Endothelial cell of umbilical vein (primary cell): ENCODE data around the gene CCDC182. TPM values are rescaled to one million over a fixed set of nuclear protein-coding genes. Genes with fewer than 3 reads are reported as not detected.

Experiments used
- BruUV-seq: library from RNA; stranded (reverse); fragments of 400-500 nt; replicated peaks from 2 replicates; lab custom pipeline; 2021; lab: Mats Ljungman, UMichigan
- CTCF ChIA-PET: fragments of 300-600, 350-600 bp; sonication (Branson Sonifier 250); formaldehyde crosslinking; loops from one replicate; lab custom pipeline; 2021; ENCODE audit warnings: antibody characterized with exemption, inconsistent platforms; lab: Charles Lee
- POLR2A ChIA-PET: fragments of 300-600, 350-600 bp; sonication (Branson Sonifier 250); formaldehyde crosslinking; loops from one replicate; lab custom pipeline; 2021; ENCODE audit warnings: antibody characterized with exemption, inconsistent platforms; lab: Charles Lee
- DNase-seq: peaks from one replicate; pipeline ENCODE4 v3.0.0-alpha.2; 2011; ENCODE audit warnings: low read depth, low spot score
- FAIRE-seq: peaks from 2 replicates; lab custom pipeline; 2011; peaks lifted over from hg19 to GRCh38; lab: Jason Lieb, UNC
- H2AFZ ChIP-seq: 2 replicates; pipeline ENCODE4 v1.6.0; 2012; ENCODE audit warnings: low read depth, low read length, control low read depth, inconsistent platforms
- H3K27ac ChIP-seq: 2 replicates; pipeline ENCODE4 v1.5.1; 2011; ENCODE audit warnings: low read depth, mild to moderate bottlenecking, control low read depth, low read length, moderate library complexity; ENCODE audit not compliant: insufficient read depth
- H3K27me3 ChIP-seq, 2 experiments: 2 replicates each; pipeline versions ENCODE4 v1.6.0 to v1.6.1; 2011; ENCODE audit warnings: low read length in 2 of 2, mixed read lengths in 1 of 2; ENCODE audit not compliant: control insufficient read depth in 2 of 2, insufficient read depth in 2 of 2
- H3K36me3 ChIP-seq, 2 experiments: 2 replicates in 1 of 2; 3 replicates in 1 of 2; pipeline ENCODE4 v1.5.1; 2011; ENCODE audit warnings: low read length in 2 of 2, mild to moderate bottlenecking in 1 of 2, moderate library complexity in 1 of 2; ENCODE audit not compliant: control insufficient read depth in 2 of 2, insufficient read depth in 2 of 2; ENCODE audit errors: extremely low read depth in 1 of 2
- H3K4me1 ChIP-seq: 3 replicates; pipeline ENCODE4 v1.5.1; 2011; ENCODE audit warnings: mild to moderate bottlenecking, low read length; ENCODE audit not compliant: control insufficient read depth, insufficient read depth; ENCODE audit errors: extremely low read depth
- H3K4me2 ChIP-seq: 2 replicates; pipeline ENCODE4 v1.6.1; 2011; ENCODE audit warnings: low read length, control low read depth, mixed read lengths; ENCODE audit not compliant: insufficient read depth
- H3K4me3 ChIP-seq, 3 experiments: fragments of 200-600 bp in 1 of 3; sonication (generic), shearing (Covaris generic) in 1 of 3; replicated peaks in 1 of 3; 2 replicates each; pipeline ENCODE4 v1.5.1; 2011 to 2016; ENCODE audit warnings: control low read depth in 3 of 3, low read length in 3 of 3, mild to moderate bottlenecking in 2 of 3, inconsistent platforms in 1 of 3, low read depth in 1 of 3, moderate library complexity in 1 of 3; ENCODE audit not compliant: insufficient read depth in 1 of 3
- H3K79me2 ChIP-seq: 2 replicates; pipeline ENCODE4 v1.6.0; 2012; ENCODE audit warnings: low read length, inconsistent platforms; ENCODE audit not compliant: control insufficient read depth, insufficient read depth
- H3K9ac ChIP-seq: replicated peaks from 2 replicates; pipeline ENCODE3; 2011; ENCODE audit warnings: low read length, control low read depth; ENCODE audit not compliant: insufficient read depth; ENCODE audit errors: extremely low read depth
- H3K9me1 ChIP-seq: replicated peaks from 3 replicates; pipeline ENCODE4 v1.6.0; 2011; ENCODE audit warnings: mild to moderate bottlenecking, low read length; ENCODE audit not compliant: control insufficient read depth, insufficient read depth; ENCODE audit errors: extremely low read depth
- H3K9me3 ChIP-seq: replicated peaks from 2 replicates; pipeline ENCODE4 v1.5.1; 2012; ENCODE audit warnings: low read length, inconsistent platforms; ENCODE audit not compliant: control insufficient read depth, insufficient read depth
- H4K20me1 ChIP-seq: replicated peaks from 2 replicates; pipeline ENCODE3; 2011; ENCODE audit warnings: mild to moderate bottlenecking, low read length; ENCODE audit not compliant: control insufficient read depth, insufficient read depth; ENCODE audit errors: extremely low read depth
- EZH2 ChIP-seq: IDR thresholded peaks from 2 replicates; pipeline ENCODE4 v1.6.1; 2012; ENCODE audit warnings: borderline replicate concordance, low read depth, mild to moderate bottlenecking, moderate library complexity, low read length, inconsistent platforms; ENCODE audit not compliant: severe bottlenecking
- FOS ChIP-seq: IDR thresholded peaks from 2 replicates; pipeline ENCODE4 v1.6.1; 2011; ENCODE audit warnings: mild to moderate bottlenecking, low read length, moderate library complexity, borderline replicate concordance; ENCODE audit not compliant: insufficient read depth
- GATA2 ChIP-seq: IDR thresholded peaks from 2 replicates; pipeline ENCODE4 v1.7.0; 2011; ENCODE audit warnings: low read depth, mild to moderate bottlenecking, moderate library complexity, mixed read lengths, low read length; ENCODE audit not compliant: insufficient read length, insufficient read depth
- JUN ChIP-seq: IDR thresholded peaks from 2 replicates; pipeline ENCODE4 v1.6.1; 2011; ENCODE audit warnings: borderline replicate concordance, low read depth; ENCODE audit not compliant: insufficient read length, insufficient read depth
- MYC ChIP-seq: IDR thresholded peaks from one replicate; pipeline ENCODE4 v1.6.1; 2011; ENCODE audit warnings: mild to moderate bottlenecking, low read depth, low read length
- POLR2A ChIP-seq: IDR thresholded peaks from 2 replicates; pipeline ENCODE4 v1.6.1; 2012; ENCODE audit warnings: low read depth, mild to moderate bottlenecking, control low read depth, low read length
- POLR2AphosphoS5 ChIP-seq: IDR thresholded peaks from 2 replicates; pipeline ENCODE4 v1.6.1; 2012; ENCODE audit warnings: low read depth, mild to moderate bottlenecking, control low read depth, low read length, moderate library complexity; ENCODE audit not compliant: insufficient read depth
- dilution Hi-C: fragments of 300-500 bp; cut with MboI; formaldehyde crosslinking; loops from one replicate; pipeline ENCODE4 v1.15.0; 2019; ENCODE audit warnings: low sequenced_read_pairs; ENCODE audit not compliant: extremely low pct_ligation_motif_present
- intact Hi-C: fragments of 100-400 bp; cut with micrococcal nuclease; formaldehyde crosslinking; loops from one replicate; pipeline ENCODE4 v1.10.0; 2022
- polyA plus RNA-seq, 4 experiments: library from polyadenylated mRNA; depleted of rRNA in 3 of 4; stranded (reverse) in 3 of 4; unstranded in 1 of 4; fragments of >200 nt; gene quantifications; 2 replicates each; pipeline versions ENCODE4 v1.2.1 to v1.2.3, GENCODE V29; 2011 to 2012; ENCODE audit warnings: missing spikeins in 1 of 4
- total RNA-seq: library from RNA; stranded (reverse); gene quantifications from 2 replicates; pipeline ENCODE4 v1.2.3, GENCODE V29; 2021
- TF ChIP-seq, protein P1 (sequence below), 2 donors: IDR thresholded peaks; 1 replicate in 1 of 2; 2 replicates in 1 of 2; pipeline ENCODE4 v1.5.1; 2011; ENCODE audit warnings: low read length in 2 of 2, mild to moderate bottlenecking in 2 of 2, moderate library complexity in 2 of 2, control low read depth in 1 of 2, inconsistent platforms in 1 of 2, low read depth in 1 of 2; ENCODE audit not compliant: insufficient read depth in 1 of 2; ENCODE audit errors: extremely low read depth in 1 of 2
- TF ChIP-seq, protein P2 (sequence below): IDR thresholded peaks from 2 replicates; pipeline ENCODE4 v1.6.1; 2011; ENCODE audit not compliant: insufficient read depth, insufficient read length

Gene CCDC182
- total and polyA plus RNA-seq, 2 donors (not counting 3 experiments of a cell fraction or from before 2014, with no cell fraction given): not detected

DNA sequence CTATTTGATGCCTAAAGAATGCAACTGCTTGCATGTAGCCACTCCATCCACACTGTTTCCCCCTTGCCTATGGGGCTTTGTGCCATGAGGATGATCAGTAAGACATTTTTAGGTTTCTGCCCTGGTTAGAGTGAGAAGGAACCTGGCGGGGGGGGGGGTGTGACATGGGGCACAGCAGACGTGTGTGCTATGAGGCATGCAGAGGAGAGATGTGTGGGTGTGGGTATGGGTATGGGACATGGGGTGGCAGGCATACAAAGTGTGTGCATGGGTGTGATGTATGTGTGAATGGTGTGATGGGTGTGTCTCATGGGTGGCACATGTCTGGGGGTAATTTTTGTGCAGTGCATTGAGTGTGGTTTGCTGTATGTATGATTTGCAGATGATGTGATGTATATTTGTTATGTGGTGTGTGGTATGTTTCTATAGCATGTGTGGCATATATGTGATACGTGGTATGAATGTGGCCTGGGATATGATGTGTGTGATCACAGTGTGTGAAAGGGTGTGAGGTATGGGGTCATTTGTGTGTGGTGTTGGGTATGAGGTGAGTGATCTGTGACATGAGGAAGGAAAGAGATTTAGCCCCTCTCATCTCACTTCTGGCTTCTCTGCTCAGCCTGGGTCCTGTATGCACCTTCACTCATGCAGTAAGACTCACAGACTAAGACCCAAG is 14.9 kb downstream of the CCDC182 start:
- TF ChIP-seq, protein P1, sequence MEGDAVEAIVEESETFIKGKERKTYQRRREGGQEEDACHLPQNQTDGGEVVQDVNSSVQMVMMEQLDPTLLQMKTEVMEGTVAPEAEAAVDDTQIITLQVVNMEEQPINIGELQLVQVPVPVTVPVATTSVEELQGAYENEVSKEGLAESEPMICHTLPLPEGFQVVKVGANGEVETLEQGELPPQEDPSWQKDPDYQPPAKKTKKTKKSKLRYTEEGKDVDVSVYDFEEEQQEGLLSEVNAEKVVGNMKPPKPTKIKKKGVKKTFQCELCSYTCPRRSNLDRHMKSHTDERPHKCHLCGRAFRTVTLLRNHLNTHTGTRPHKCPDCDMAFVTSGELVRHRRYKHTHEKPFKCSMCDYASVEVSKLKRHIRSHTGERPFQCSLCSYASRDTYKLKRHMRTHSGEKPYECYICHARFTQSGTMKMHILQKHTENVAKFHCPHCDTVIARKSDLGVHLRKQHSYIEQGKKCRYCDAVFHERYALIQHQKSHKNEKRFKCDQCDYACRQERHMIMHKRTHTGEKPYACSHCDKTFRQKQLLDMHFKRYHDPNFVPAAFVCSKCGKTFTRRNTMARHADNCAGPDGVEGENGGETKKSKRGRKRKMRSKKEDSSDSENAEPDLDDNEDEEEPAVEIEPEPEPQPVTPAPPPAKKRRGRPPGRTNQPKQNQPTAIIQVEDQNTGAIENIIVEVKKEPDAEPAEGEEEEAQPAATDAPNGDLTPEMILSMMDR (IDR thresholded peaks at IDR 0.05; ENCODE audit: extremely low read depth in 1 of 2, insufficient read depth in 1 of 2, low read depth in 1 of 2, low read length in 2 of 2): no peak
- TF ChIP-seq FOS (no peak), POLR2AphosphoS5 (no peak), EZH2 (no peak), POLR2A (no peak), GATA2 (no peak), MYC (no peak), JUN (no peak)
- TF ChIP-seq, protein P2, sequence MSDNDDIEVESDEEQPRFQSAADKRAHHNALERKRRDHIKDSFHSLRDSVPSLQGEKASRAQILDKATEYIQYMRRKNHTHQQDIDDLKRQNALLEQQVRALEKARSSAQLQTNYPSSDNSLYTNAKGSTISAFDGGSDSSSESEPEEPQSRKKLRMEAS: no peak
- Histone ChIP-seq H4K20me1 (no peaks in the 10 kb centered on the region), H3K4me2 (no peak overlapping the region), H3K27ac (no peak overlapping the region), H3K27me3 (peaks cover 7 to 19% of the 10 kb centered on the region in 2 experiments), H3K36me3 (no peaks in the 10 kb centered on the region), H3K4me1 (no peaks in the 10 kb centered on the region), H3K79me2 (no peaks in the 10 kb centered on the region), H3K9me3 (no peaks in the 10 kb centered on the region), H3K9ac (no peak overlapping the region), H2AFZ (no peak overlapping the region), H3K9me1 (no peaks in the 10 kb centered on the region), H3K4me3 (no peak overlapping the region)
- no peak for FAIRE-seq
- ChIA-PET CTCF (no interaction called here), POLR2A (no interaction called here)
- no TSS peak for BruUV-seq
- dilution Hi-C loops (no loop called here), intact Hi-C loops (no loop called here)
- DNase-seq: no peak
